WTC11 (cell line): ENCODE data around the gene RBP5. TPM values are rescaled to one million over a fixed set of nuclear protein-coding genes. Genes with fewer than 3 reads are reported as not detected.

ENCODE experiments used
- ATAC-seq: fragments of 200-7000 bp; cut with Tn5 transposase; 2 replicates; pipeline ENCODE4 v1.10.0; 2021; ENCODE audit warnings: mild to moderate bottlenecking, moderate library complexity
- CTCF ChIA-PET: fragments of 300-600 bp; sonication (Branson Sonifier 250); formaldehyde crosslinking; loops from one replicate; lab custom pipeline; 2021; ENCODE audit warnings: antibody characterized with exemption; lab: Charles Lee
- POLR2A ChIA-PET: fragments of 350-600 bp; sonication (Branson Sonifier 250); formaldehyde crosslinking; loops from one replicate; lab custom pipeline; 2021; ENCODE audit warnings: antibody characterized with exemption; lab: Charles Lee
- DNase-seq: peaks from one replicate; pipeline ENCODE4 v3.0.0; 2021; ENCODE audit warnings: low spot score
- H3K27ac Mint-ChIP-seq: 2 replicates; pipeline ENCODE4 v1.8.0; 2021; ENCODE audit warnings: mixed read lengths
- H3K27me3 Mint-ChIP-seq: 2 replicates; pipeline ENCODE4 v1.8.0; 2021; ENCODE audit warnings: low read depth, mild to moderate bottlenecking, moderate library complexity, mixed read lengths
- H3K36me3 Mint-ChIP-seq: 2 replicates; pipeline ENCODE4 v1.8.0; 2021; ENCODE audit warnings: mixed read lengths
- H3K4me1 Mint-ChIP-seq: 2 replicates; pipeline ENCODE4 v1.8.0; 2022; ENCODE audit warnings: mixed read lengths
- H3K4me3 Mint-ChIP-seq: 2 replicates; pipeline ENCODE4 v1.8.0; 2021; ENCODE audit warnings: mild to moderate bottlenecking, moderate library complexity, mixed read lengths
- H3K9me3 Mint-ChIP-seq: 2 replicates; pipeline ENCODE4 v1.8.0; 2021; ENCODE audit warnings: mixed read lengths
- ATF1 ChIP-seq: sonication (generic); formaldehyde crosslinking; IDR thresholded peaks from 2 replicates; pipeline ENCODE4 v1.8.1; 2023; ENCODE audit warnings: mild to moderate bottlenecking, moderate library complexity, missing genetic modification reagents
- CREB1 ChIP-seq: sonication (generic); formaldehyde crosslinking; IDR thresholded peaks from 2 replicates; pipeline ENCODE4 v1.8.0; 2023; ENCODE audit warnings: mild to moderate bottlenecking, missing genetic modification reagents
- ELF4 ChIP-seq: sonication (generic); formaldehyde crosslinking; IDR thresholded peaks from 2 replicates; pipeline ENCODE4 v1.8.1; 2022; ENCODE audit warnings: low read depth, mild to moderate bottlenecking, moderate library complexity, missing genetic modification reagents
- ESRRA ChIP-seq: sonication (generic); formaldehyde crosslinking; IDR thresholded peaks from 2 replicates; pipeline ENCODE4 v1.8.1; 2022; ENCODE audit warnings: mild to moderate bottlenecking, missing genetic modification reagents, borderline replicate concordance
- FOXJ3 ChIP-seq: sonication (generic); formaldehyde crosslinking; IDR thresholded peaks from 2 replicates; pipeline ENCODE4 v1.9.0; 2021; ENCODE audit warnings: missing genetic modification reagents, mild to moderate bottlenecking, borderline replicate concordance
- GRHL2 ChIP-seq: fragments of 250-450 bp; sonication (Bioruptor Pico); IDR thresholded peaks from 2 replicates; pipeline ENCODE4 v1.8.0; 2022; ENCODE audit warnings: mild to moderate bottlenecking, moderate library complexity; ENCODE audit not compliant: insufficient replicate concordance, severe bottlenecking
- JAZF1 ChIP-seq: fragments of 250-450 bp; sonication (Bioruptor Pico); IDR thresholded peaks from 2 replicates; pipeline ENCODE4 v1.9.0; 2021; ENCODE audit warnings: moderate library complexity, mild to moderate bottlenecking, inconsistent platforms
- NR3C1 ChIP-seq: sonication (generic); formaldehyde crosslinking; conservative IDR thresholded peaks from 2 replicates; pipeline ENCODE4 v1.8.1; 2023; ENCODE audit warnings: low read depth, mild to moderate bottlenecking, missing genetic modification reagents
- OVOL2 ChIP-seq: fragments of 250-450 bp; sonication (Bioruptor Pico); IDR thresholded peaks from 2 replicates; pipeline ENCODE4 v1.9.0; 2021; ENCODE audit warnings: mild to moderate bottlenecking, borderline replicate concordance
- PREB ChIP-seq: sonication (generic); formaldehyde crosslinking; IDR thresholded peaks from 2 replicates; pipeline ENCODE4 v1.8.1; 2022; ENCODE audit warnings: mild to moderate bottlenecking, missing genetic modification reagents, moderate library complexity, borderline replicate concordance
- PRRX2 ChIP-seq: fragments of 250-450 bp; sonication (Bioruptor Pico); IDR thresholded peaks from 2 replicates; pipeline ENCODE4 v1.8.0; 2021; ENCODE audit warnings: mild to moderate bottlenecking
- RORB ChIP-seq: fragments of 250-450 bp; sonication (Bioruptor Pico); IDR thresholded peaks from 2 replicates; pipeline ENCODE4 v1.9.0; 2021; ENCODE audit warnings: mild to moderate bottlenecking
- SMAD3 ChIP-seq: sonication (generic); formaldehyde crosslinking; IDR thresholded peaks from 2 replicates; pipeline ENCODE4 v1.8.0; 2022; ENCODE audit warnings: missing genetic modification reagents, mild to moderate bottlenecking, borderline replicate concordance
- TP53 ChIP-seq: sonication (generic); formaldehyde crosslinking; IDR thresholded peaks from 2 replicates; pipeline ENCODE4 v1.8.1; 2023; ENCODE audit warnings: mild to moderate bottlenecking, missing genetic modification reagents
- ZNF219 ChIP-seq: sonication (generic); formaldehyde crosslinking; IDR thresholded peaks from 2 replicates; pipeline ENCODE4 v1.8.0; 2023; ENCODE audit warnings: missing genetic modification reagents, mild to moderate bottlenecking, borderline replicate concordance
- ZNF263 ChIP-seq: sonication (generic); formaldehyde crosslinking; IDR thresholded peaks from 2 replicates; pipeline ENCODE4 v1.8.1; 2022; ENCODE audit warnings: low read depth, mild to moderate bottlenecking, moderate library complexity, missing genetic modification reagents
- ZNF317 ChIP-seq: sonication (generic); formaldehyde crosslinking; IDR thresholded peaks from 2 replicates; pipeline ENCODE4 v1.8.1; 2023; ENCODE audit warnings: low read depth, mild to moderate bottlenecking, moderate library complexity, missing genetic modification reagents, borderline replicate concordance
- ZNF423 ChIP-seq: fragments of 250-450 bp; sonication (Bioruptor Pico); IDR thresholded peaks from 2 replicates; pipeline ENCODE4 v2.1.2; 2022; ENCODE audit warnings: mild to moderate bottlenecking, moderate library complexity
- ZNF671 ChIP-seq: fragments of 250-450 bp; sonication (Bioruptor Pico); IDR thresholded peaks from 2 replicates; pipeline ENCODE4 v1.8.0; 2021; ENCODE audit warnings: mild to moderate bottlenecking
- ZSCAN18 ChIP-seq: fragments of 250-450 bp; sonication (Bioruptor Pico); IDR thresholded peaks from 2 replicates; pipeline ENCODE4 v2.1.2; 2022; ENCODE audit warnings: mild to moderate bottlenecking, moderate library complexity
- total RNA-seq: library from RNA; stranded (reverse); gene quantifications from 3 replicates; pipeline ENCODE4 v1.2.3, GENCODE V29; 2021
- TF ChIP-seq, protein P1 (sequence below): fragments of 250-450 bp; sonication (Bioruptor Pico); IDR thresholded peaks from 2 replicates; pipeline ENCODE4 v1.9.0; 2021; ENCODE audit warnings: mild to moderate bottlenecking, borderline replicate concordance
- TF ChIP-seq, protein P2 (sequence below): fragments of 200-600 bp; IDR thresholded peaks from 2 replicates; pipeline ENCODE4 v1.8.0; 2022; ENCODE audit warnings: antibody characterized with exemption
- TF ChIP-seq, protein P3 (sequence below): sonication (generic); formaldehyde crosslinking; IDR thresholded peaks from 2 replicates; pipeline ENCODE4 v1.8.0; 2023; ENCODE audit warnings: missing genetic modification reagents

The RBP5 gene
- total RNA-seq, 1 experiment from 2014 or later: 4.1 TPM

DNA sequence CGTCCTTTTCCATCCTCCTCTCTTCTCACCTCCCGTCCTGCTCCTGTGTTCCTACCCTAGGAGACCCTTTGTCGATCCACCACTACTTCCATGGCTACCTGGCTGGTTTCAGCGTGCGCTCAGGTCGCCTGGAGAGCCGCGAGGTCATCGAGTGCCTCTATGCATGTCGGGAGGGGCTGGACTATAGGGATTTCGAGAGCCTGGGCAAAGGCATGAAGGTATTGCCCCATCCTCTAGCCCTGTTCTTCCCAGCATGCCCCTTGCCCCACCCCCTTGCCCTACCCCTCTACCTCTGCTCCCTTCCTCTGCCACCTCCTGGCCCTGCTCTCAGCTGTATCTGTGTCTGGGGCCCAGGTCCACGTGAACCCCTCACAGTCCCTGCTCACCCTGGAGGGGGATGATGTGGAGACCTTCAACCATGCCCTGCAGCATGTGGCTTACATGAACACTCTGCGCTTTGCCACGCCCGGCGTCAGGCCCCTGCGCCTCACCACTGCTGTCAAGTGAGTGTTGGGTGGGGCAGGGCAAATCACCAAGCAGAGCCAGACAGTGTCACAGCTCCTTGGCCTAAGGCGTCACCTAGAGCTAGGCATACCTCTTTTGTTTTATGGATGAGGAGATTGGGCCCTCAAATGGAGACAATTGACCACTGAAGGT is 14.2 kb upstream of the RBP5 start (continued):
- TF ChIP-seq, protein P1, sequence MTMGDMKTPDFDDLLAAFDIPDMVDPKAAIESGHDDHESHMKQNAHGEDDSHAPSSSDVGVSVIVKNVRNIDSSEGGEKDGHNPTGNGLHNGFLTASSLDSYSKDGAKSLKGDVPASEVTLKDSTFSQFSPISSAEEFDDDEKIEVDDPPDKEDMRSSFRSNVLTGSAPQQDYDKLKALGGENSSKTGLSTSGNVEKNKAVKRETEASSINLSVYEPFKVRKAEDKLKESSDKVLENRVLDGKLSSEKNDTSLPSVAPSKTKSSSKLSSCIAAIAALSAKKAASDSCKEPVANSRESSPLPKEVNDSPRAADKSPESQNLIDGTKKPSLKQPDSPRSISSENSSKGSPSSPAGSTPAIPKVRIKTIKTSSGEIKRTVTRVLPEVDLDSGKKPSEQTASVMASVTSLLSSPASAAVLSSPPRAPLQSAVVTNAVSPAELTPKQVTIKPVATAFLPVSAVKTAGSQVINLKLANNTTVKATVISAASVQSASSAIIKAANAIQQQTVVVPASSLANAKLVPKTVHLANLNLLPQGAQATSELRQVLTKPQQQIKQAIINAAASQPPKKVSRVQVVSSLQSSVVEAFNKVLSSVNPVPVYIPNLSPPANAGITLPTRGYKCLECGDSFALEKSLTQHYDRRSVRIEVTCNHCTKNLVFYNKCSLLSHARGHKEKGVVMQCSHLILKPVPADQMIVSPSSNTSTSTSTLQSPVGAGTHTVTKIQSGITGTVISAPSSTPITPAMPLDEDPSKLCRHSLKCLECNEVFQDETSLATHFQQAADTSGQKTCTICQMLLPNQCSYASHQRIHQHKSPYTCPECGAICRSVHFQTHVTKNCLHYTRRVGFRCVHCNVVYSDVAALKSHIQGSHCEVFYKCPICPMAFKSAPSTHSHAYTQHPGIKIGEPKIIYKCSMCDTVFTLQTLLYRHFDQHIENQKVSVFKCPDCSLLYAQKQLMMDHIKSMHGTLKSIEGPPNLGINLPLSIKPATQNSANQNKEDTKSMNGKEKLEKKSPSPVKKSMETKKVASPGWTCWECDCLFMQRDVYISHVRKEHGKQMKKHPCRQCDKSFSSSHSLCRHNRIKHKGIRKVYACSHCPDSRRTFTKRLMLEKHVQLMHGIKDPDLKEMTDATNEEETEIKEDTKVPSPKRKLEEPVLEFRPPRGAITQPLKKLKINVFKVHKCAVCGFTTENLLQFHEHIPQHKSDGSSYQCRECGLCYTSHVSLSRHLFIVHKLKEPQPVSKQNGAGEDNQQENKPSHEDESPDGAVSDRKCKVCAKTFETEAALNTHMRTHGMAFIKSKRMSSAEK (CRISPR knock-in tag): no peak
- TF ChIP-seq ZNF263 (CRISPR knock-in tag) (no peak), ZNF317 (CRISPR knock-in tag) (no peak), NR3C1 (CRISPR knock-in tag) (no peak), ZSCAN18 (CRISPR knock-in tag) (no peak)
- TF ChIP-seq, all 79 proteins: peak for 0

- DNase-seq (peak; percentile 78), ATAC-seq (peak; percentile 95)
- POLR2A ChIA-PET: no interaction called here
- H3K36me3 Mint-ChIP-seq: peaks cover 2% of the 10 kb centered on the region; the same call in 1 of the 2 replicates
- no peak overlapping the region for H3K4me3 Mint-ChIP-seq
- TF ChIP-seq OVOL2 (CRISPR knock-in tag): no peak
- TF ChIP-seq ZNF671 (CRISPR knock-in tag): no peak
- no peak for TF ChIP-seq NR3C1 (CRISPR knock-in tag)
- TF ChIP-seq, protein P2, sequence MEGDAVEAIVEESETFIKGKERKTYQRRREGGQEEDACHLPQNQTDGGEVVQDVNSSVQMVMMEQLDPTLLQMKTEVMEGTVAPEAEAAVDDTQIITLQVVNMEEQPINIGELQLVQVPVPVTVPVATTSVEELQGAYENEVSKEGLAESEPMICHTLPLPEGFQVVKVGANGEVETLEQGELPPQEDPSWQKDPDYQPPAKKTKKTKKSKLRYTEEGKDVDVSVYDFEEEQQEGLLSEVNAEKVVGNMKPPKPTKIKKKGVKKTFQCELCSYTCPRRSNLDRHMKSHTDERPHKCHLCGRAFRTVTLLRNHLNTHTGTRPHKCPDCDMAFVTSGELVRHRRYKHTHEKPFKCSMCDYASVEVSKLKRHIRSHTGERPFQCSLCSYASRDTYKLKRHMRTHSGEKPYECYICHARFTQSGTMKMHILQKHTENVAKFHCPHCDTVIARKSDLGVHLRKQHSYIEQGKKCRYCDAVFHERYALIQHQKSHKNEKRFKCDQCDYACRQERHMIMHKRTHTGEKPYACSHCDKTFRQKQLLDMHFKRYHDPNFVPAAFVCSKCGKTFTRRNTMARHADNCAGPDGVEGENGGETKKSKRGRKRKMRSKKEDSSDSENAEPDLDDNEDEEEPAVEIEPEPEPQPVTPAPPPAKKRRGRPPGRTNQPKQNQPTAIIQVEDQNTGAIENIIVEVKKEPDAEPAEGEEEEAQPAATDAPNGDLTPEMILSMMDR: peak; percentile 86
- no peak for TF ChIP-seq JAZF1 (CRISPR knock-in tag)
- no peak for TF ChIP-seq ELF4
- TF ChIP-seq RORB (CRISPR knock-in tag): no peak
- TF ChIP-seq SMAD3: no peak
- CTCF ChIA-PET: interaction anchor here (0.5 to 2.3 kb wide), 17 partner anchors 8 to 216 kb away, joined by 3 to 15 read pairs (median 4); no protein-coding TSS in a partner anchor
- no peaks in the 10 kb centered on the region for H3K27me3 Mint-ChIP-seq
- H3K9me3 Mint-ChIP-seq: no peaks in the 10 kb centered on the region
- H3K4me1 Mint-ChIP-seq: no peaks in the 10 kb centered on the region
- no peak overlapping the region for H3K27ac Mint-ChIP-seq
These were observed 13.5 kb upstream of the RBP5 start for GRCh38 chr12:7142056-7142644.

DNA sequence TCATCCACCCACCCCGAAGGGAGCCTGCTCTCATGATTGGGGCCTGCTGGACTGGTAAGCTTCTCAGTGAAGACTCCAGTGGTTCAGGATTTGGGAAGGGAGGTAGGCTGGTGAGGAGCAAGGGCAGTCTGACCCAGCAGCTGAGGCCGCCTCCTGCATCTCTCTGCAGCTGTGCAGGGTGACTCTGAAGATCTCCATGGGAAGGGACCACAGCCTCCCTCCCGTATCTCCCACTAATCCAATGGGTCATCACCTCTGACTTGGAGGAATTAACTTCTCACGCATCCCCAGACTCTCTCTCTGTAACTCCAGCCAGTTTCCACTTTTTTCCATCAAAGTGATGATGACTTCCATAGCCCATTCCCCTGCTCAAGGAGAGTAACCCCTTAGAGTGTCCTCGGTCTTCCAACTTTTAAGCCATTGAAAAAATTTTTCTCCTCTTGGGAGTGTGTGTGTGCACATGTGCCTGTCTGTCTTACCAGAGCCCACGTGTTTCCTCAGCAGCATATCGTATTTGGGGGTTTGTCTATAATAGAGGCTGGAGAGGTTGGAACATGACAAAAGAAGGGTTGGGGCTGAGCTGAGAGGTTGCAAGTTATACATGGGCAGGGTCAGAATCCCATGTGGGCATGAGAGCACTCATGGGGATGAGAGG is 12.8 kb upstream of the RBP5 start:
- Mint-ChIP-seq H3K36me3 (peaks cover 3% of the 10 kb centered on the region; the same call in 1 of the 2 replicates), H3K27ac (no peak overlapping the region), H3K4me3 (no peak overlapping the region), H3K4me1 (no peaks in the 10 kb centered on the region), H3K27me3 (no peaks in the 10 kb centered on the region), H3K9me3 (no peaks in the 10 kb centered on the region)
- DNase-seq (no peak), ATAC-seq (no peak)
- POLR2A ChIA-PET: no interaction called here
- CTCF ChIA-PET: interaction anchor here (0.6 to 2.3 kb wide), 14 partner anchors 10 to 88 kb away, joined by 3 to 15 read pairs (median 3); no protein-coding TSS in a partner anchor
- TF ChIP-seq CREB1 (CRISPR knock-in tag) (no peak), ELF4 (no peak), ZNF423 (CRISPR knock-in tag) (no peak), FOXJ3 (CRISPR knock-in tag) (no peak), ZNF219 (CRISPR knock-in tag) (no peak), PREB (CRISPR knock-in tag) (no peak), ZNF671 (CRISPR knock-in tag) (no peak), TP53 (CRISPR knock-in tag) (no peak), ATF1 (CRISPR knock-in tag) (no peak), PRRX2 (no peak), ESRRA (no peak), GRHL2 (CRISPR knock-in tag) (no peak)
- TF ChIP-seq, protein P3, sequence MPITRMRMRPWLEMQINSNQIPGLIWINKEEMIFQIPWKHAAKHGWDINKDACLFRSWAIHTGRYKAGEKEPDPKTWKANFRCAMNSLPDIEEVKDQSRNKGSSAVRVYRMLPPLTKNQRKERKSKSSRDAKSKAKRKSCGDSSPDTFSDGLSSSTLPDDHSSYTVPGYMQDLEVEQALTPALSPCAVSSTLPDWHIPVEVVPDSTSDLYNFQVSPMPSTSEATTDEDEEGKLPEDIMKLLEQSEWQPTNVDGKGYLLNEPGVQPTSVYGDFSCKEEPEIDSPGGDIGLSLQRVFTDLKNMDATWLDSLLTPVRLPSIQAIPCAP: no peak
